ENCODE results near the gene SIGLEC10. TPM values are rescaled to one million over a fixed set of nuclear protein-coding genes. Genes with fewer than 3 reads are reported as not detected.

The SIGLEC10 gene
- total and polyA plus RNA-seq, 9 of the 15 experiments (the other 6 are each of a cell fraction or from before 2014, with no cell fraction given), result 0.10 to 1.8 (median 0.82) TPM

DNA sequence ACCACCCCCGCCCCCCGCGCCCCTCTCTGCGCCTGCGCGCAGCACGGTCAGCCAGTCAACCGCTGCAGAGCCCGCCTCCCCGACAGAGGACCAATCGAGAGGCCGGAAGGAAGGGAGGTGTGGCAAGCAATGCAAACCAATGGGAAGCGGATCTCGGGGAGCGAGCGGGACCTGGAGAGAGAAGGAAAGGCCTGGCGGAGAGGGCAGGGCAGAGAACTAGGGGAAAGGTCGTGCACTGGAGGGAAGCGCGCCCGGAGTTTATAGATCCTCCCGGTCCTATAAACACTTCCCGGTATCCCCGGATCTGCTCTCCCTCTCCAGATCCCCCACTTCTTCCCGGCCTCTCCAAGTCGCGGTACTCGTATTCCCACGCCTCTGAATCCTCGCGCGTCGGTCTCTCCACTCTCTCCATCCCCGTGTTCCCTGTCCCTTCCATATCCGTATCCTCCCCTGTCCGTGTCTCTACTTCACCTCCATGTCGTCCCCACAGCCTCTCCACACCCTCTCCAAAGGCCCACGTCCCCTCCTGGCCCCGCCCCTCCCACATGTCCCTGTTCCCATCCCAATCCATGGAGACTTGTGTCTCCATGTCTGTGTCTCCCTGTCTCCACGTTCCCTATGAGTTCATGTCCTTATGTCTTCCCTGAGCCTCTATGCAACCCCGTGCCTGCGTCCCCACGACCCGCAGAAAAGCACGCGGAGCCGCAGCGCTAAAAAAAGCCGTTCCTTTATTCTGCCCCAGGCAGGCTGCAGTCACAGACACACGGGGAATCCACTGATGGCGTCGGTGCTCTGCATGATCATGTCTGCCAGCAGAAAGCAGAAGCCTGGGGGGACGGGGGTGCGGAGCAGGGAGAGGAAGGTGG, 50.8 kb downstream of the SIGLEC10 start (continued):
- TF ChIP-seq BMI1 (IDR thresholded peaks at IDR 0.05; ENCODE audit: low read length) (no peak), TEAD2 (tag; IDR thresholded peaks at IDR 0.05) (no peak), ETV1 (tag; conservative IDR thresholded peaks at IDR 0.05; ENCODE audit: low read depth) (0 out of 2 replicates have a peak, but pooled peaks have one; percentile 8), STAG1 (CRISPR knock-in tag; IDR thresholded peaks at IDR 0.05; ENCODE audit: borderline replicate concordance) (no peak), ZNF124 (CRISPR knock-in tag; IDR thresholded peaks at IDR 0.05) (no peak), SMAD4 (CRISPR knock-in tag; conservative IDR thresholded peaks at IDR 0.05) (peak; percentile 48), ZNF212 (CRISPR knock-in tag; IDR thresholded peaks at IDR 0.05) (no peak), ESRRA (IDR thresholded peaks at IDR 0.05; ENCODE audit: borderline replicate concordance, low read depth) (no peak), CBX1 (IDR thresholded peaks at IDR 0.05; ENCODE audit: low read depth) (0 out of 2 replicates have a peak, but pooled peaks have one; percentile 38), TAF7 (tag; IDR thresholded peaks at IDR 0.05) (peak; percentile 68), ZNF696 (CRISPR knock-in tag; conservative IDR thresholded peaks at IDR 0.05) (no peak), USF1 (CRISPR knock-in tag; IDR thresholded peaks at IDR 0.05) (no peak), OTX1 (CRISPR knock-in tag; IDR thresholded peaks at IDR 0.05) (peak; percentile 93; the same call in 1 of the 2 replicates), ZNF41 (CRISPR knock-in tag; conservative IDR thresholded peaks at IDR 0.05) (no peak), PHTF2 (CRISPR knock-in tag; IDR thresholded peaks at IDR 0.05) (no peak), ZNF507 (tag; conservative IDR thresholded peaks at IDR 0.05) (no peak), TAF15 (IDR thresholded peaks at IDR 0.05; ENCODE audit: low read depth, low read length) (no peak), HMG20A (CRISPR knock-in tag; conservative IDR thresholded peaks at IDR 0.05) (no peak), CAMTA2 (CRISPR knock-in tag; conservative IDR thresholded peaks at IDR 0.05) (no peak), SUPT5H (IDR thresholded peaks at IDR 0.05) (peak; percentile 95), ZNF121 (CRISPR knock-in tag; conservative IDR thresholded peaks at IDR 0.05) (no peak), SRSF9 (IDR thresholded peaks at IDR 0.05; ENCODE audit: borderline replicate concordance, low read depth, low read length) (no peak), NFATC3 (IDR thresholded peaks at IDR 0.05) (no peak), ZNF561 (CRISPR knock-in tag; conservative IDR thresholded peaks at IDR 0.05) (no peak)
- TF ChIP-seq, protein P1, sequence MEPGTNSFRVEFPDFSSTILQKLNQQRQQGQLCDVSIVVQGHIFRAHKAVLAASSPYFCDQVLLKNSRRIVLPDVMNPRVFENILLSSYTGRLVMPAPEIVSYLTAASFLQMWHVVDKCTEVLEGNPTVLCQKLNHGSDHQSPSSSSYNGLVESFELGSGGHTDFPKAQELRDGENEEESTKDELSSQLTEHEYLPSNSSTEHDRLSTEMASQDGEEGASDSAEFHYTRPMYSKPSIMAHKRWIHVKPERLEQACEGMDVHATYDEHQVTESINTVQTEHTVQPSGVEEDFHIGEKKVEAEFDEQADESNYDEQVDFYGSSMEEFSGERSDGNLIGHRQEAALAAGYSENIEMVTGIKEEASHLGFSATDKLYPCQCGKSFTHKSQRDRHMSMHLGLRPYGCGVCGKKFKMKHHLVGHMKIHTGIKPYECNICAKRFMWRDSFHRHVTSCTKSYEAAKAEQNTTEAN (CRISPR knock-in tag; IDR thresholded peaks at IDR 0.05), result no peak
- TF ChIP-seq, protein P2, sequence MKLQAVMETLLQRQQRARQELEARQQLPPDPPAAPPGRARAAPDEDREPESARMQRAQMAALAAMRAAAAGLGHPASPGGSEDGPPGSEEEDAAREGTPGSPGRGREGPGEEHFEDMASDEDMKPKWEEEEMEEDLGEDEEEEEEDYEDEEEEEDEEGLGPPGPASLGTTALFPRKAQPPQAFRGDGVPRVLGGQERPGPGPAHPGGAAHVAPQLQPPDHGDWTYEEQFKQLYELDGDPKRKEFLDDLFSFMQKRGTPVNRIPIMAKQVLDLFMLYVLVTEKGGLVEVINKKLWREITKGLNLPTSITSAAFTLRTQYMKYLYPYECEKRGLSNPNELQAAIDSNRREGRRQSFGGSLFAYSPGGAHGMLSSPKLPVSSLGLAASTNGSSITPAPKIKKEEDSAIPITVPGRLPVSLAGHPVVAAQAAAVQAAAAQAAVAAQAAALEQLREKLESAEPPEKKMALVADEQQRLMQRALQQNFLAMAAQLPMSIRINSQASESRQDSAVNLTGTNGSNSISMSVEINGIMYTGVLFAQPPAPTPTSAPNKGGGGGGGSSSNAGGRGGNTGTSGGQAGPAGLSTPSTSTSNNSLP (IDR thresholded peaks at IDR 0.05; ENCODE audit: borderline replicate concordance, low read depth, low read length), result no peak

Data from K562 (cell line).